T47D (cell line): Measurements from ENCODE around the gene MYCN.

ENCODE experiments used
- DNase-seq, 2 experiments: peaks; one replicate each; pipeline versions ENCODE4 v3.0.0 to v3.0.0-alpha.2; 2011 to 2012; ENCODE audit warnings: low read depth in 1 of 2, low spot score in 1 of 2
- JUND ChIP-seq: IDR thresholded peaks from 2 replicates; pipeline ENCODE4 v1.6.1; 2012; ENCODE audit warnings: low read depth
- in situ Hi-C: cut with HindIII; loops from 2 replicates; pipeline ENCODE4 v1.10.0; 2016; ENCODE audit warnings: low sequenced_read_pairs, low pct_unique_long_range_greater_than_20kb

Gene MYCN

GRCh38 chr2:15939854-15940660 is at the start of gene MYCN:
MYCN (plus strand) TSS chr2:15940550; CDS start chr2:15942065, 1,515 bp downstream.
- in situ Hi-C loops, result no loop called here
- TF ChIP-seq JUND, result no peak
- DNase-seq, result peak; percentile 22 to 62

DNA sequence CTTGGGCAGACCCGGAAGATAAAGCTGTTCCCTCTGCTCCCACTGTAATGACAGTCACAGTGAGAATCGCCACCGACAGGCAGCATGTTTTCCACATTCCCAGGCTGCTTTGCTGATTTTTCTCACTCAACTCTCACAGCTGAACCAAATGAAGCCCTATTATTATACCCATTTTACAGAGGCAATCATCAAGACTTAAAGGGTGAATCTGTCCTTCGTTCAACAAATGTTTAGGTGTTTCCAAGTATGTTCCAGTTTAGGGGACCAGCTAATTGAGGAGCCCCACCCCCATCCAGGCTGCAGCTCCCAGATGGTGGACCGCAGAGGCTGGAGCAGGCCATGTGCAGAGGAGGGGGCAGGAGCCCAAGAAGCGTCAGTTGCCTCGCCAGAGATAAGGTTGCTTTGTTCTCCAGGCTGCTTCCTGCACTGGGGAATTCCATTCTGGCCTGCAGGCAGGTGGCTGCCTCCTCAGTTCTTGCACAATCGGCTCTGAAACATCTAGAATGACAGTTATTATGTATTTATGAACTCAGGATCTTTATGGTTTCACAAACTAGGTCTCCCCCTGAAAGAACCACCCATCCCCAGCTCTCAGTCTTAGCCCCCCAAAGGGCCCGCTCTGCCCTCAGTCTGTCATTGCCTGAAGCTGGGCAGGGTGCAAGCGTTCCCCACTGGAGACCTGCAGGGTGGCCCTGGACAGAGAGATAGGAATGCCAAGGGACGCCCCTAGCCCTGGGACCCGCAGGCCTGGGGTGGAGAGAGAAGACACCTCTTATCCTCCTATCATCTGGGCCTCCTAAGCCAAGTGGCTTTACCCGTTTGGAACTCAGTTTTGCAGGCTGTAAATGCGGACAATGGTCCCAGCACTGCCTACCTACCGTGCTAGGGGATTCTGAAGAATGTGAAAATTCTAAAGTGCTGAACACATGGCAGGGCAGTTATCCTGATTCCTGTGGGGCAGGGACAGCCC is 49.1 kb upstream of the MYCN start:
- no peak for TF ChIP-seq JUND
- in situ Hi-C loops, result no loop called here
- peak in 1 of 2 experiments; percentile 25 for DNase-seq

DNA sequence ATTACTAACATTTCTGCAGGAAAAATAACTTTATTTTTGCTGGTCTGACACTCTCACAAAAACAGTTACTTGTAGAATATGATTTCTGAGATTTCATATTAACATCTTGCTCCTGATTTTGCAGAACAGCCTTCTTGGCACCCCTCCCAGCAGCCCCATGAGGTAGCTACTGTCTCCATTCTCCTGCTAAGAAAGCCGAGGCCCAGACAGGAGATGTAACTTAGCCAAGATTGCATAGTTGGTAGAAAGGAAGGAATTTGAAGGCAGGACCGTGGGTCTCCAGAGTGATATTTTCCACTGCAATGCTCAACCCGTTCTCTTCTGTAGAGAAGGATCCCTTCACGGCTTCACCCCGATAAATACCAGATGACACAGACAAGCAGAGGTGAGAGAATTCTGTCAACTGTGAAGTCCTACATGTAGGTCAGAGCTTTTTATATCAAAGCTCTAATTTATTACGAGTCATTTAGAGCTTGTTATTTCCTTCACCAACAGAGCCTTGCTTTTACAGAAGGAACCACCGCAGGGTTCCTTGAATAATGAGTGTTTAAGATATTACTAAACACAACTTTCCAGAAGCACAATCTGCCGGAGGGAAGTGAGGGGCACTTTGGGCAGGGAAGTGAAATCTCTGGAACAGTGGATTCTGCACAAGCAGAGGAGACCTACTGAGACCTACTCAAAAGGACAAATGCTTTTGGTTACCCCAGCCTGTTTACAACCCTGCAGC is 48.0 kb upstream of the MYCN start:
- TF ChIP-seq JUND, result no peak
- in situ Hi-C loops, result no loop called here
- DNase-seq, result no peak

- peak in 1 of 2 experiments; percentile 22 for DNase-seq
- in situ Hi-C loops, result no loop called here
- no peak for TF ChIP-seq JUND
Measured at GRCh38 chr2:15893085-15893484, 47.3 kb upstream of the MYCN start.

DNA sequence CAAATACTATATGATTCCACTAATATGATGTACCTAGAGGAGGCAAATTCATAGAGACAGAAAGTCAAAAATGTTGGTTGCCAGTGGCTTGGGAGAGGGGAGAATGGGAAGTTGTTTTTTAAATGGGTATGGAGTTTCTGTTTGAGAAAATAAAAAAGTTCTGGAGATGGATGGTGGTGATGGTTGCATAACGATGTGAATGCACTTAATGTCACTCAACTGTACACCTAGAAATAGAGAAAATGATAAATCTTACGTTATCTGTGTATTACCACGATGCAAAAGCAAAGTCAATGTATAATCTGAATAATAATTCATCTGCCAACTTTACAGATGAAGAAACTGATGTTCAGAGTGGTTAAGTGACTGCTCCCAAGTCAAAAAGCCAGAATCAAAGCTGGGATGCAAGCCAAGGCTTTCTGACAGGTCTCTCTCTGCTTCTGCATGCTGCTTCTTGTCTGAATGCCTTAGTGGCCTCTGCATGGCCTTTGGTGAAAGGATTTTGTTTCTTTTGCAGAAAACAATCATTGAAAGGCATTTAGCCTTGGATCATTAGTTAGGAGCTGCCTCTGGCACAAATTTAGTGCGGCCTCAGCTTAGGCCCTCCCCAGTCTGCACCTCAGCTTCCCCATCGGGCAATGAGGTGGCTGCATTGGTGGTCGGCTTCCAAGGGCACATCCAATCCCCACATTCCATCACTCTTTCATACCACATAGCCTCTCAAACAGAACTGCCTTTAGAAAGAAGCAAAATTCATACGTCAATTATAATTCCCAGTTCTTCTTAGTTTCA is 46.5 kb upstream of the MYCN start:
- in situ Hi-C loops, result no loop called here
- TF ChIP-seq JUND, result no peak
- no peak for DNase-seq

- no peak for TF ChIP-seq JUND
- DNase-seq, result no peak
- in situ Hi-C loops, result no loop called here
Measured at GRCh38 chr2:15894481-15895144, 45.7 kb upstream of the MYCN start.

GRCh38 chr2:15895615-15896469 is 44.5 kb upstream of the MYCN start:
- DNase-seq, result no peak
- TF ChIP-seq JUND, result no peak
- in situ Hi-C loops, result no loop called here

GRCh38 chr2:15896859-15897258 is 43.5 kb upstream of the MYCN start:
- no peak for DNase-seq
- no peak for TF ChIP-seq JUND
- in situ Hi-C loops, result no loop called here

GRCh38 chr2:15897431-15898098 is 42.8 kb upstream of the MYCN start:
- no peak for TF ChIP-seq JUND
- in situ Hi-C loops, result no loop called here
- DNase-seq, result no peak

DNA sequence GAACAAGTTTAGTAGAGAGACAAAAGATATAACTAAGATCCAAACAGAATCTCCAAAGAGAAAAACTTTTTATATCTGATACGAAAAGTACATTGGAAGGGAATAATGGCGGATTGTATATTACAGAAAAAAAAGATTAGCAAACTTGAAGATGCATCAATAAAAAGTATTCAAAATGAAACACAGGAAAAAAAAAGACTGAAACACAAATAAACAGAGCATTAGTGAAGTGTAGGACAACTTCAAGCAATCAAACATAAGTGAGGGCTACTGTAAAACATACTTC is 41.1 kb upstream of the MYCN start:
- no peak for TF ChIP-seq JUND
- DNase-seq, result no peak
- in situ Hi-C loops, result no loop called here
